Measurements from ENCODE around the gene MMEL1.

The MMEL1 gene

GRCh38 chr1:2604844-2605508 lies 27.8 kb downstream of the MMEL1 start:
- DNase-seq (ENCODE audit: low read depth in 2 of 2): no peak

- DNase-seq (ENCODE audit: low read depth in 2 of 2): no peak
Measured at GRCh38 chr1:2604156-2604843, 28.5 kb downstream of the MMEL1 start.

- no peak for DNase-seq (ENCODE audit: low read depth in 2 of 2)
Measured at GRCh38 chr1:2603521-2604155, 29.2 kb downstream of the MMEL1 start.

- DNase-seq (ENCODE audit: low read depth in 2 of 2): no peak
Measured at GRCh38 chr1:2602866-2603520, 29.8 kb downstream of the MMEL1 start.

GRCh38 chr1:2602311-2602835 lies 30.4 kb downstream of the MMEL1 start:
- DNase-seq (ENCODE audit: low read depth in 2 of 2): no peak

GRCh38 chr1:2601721-2602303 lies 31.0 kb downstream of the MMEL1 start:
- no peak for DNase-seq (ENCODE audit: low read depth in 2 of 2)

- DNase-seq (ENCODE audit: low read depth in 2 of 2): no peak
Measured at GRCh38 chr1:2598329-2598931, 34.4 kb downstream of the MMEL1 start.

GRCh38 chr1:2597441-2598328 lies 35.1 kb downstream of the MMEL1 start:
- no peak for DNase-seq (ENCODE audit: low read depth in 2 of 2)

GRCh38 chr1:2596530-2597333 lies 36.1 kb downstream of the MMEL1 start:
- no peak for DNase-seq (ENCODE audit: low read depth in 2 of 2)

GRCh38 chr1:2595812-2596529 lies 36.8 kb downstream of the MMEL1 start:
- no peak for DNase-seq (ENCODE audit: low read depth in 2 of 2)

- DNase-seq (ENCODE audit: low read depth in 2 of 2): no peak
Measured at GRCh38 chr1:2595261-2595811, 37.5 kb downstream of the MMEL1 start.

- DNase-seq (ENCODE audit: low read depth in 2 of 2): no peak
Measured at GRCh38 chr1:2594641-2595131, 38.1 kb downstream of the MMEL1 start.

GRCh38 chr1:2594001-2594640 lies 38.7 kb downstream of the MMEL1 start:
- no peak for DNase-seq (ENCODE audit: low read depth in 2 of 2)

- DNase-seq (ENCODE audit: low read depth in 2 of 2): no peak
Measured at GRCh38 chr1:2593251-2593878, 39.5 kb downstream of the MMEL1 start.

- no peak for DNase-seq (ENCODE audit: low read depth in 2 of 2)
Measured at GRCh38 chr1:2592672-2593071, 40.1 kb downstream of the MMEL1 start.

GRCh38 chr1:2591581-2592261 lies 41.1 kb downstream of the MMEL1 start:
- no peak for DNase-seq (ENCODE audit: low read depth in 2 of 2)

- no peak for DNase-seq (ENCODE audit: low read depth in 2 of 2)
Measured at GRCh38 chr1:2591233-2591580, 41.6 kb downstream of the MMEL1 start.

All from stimulated activated CD4-positive, alpha-beta T cell treated with anti-CD3 and anti-CD28 coated beads, Interleukin-15, amount 100 ng/mL, for 48 hours (primary cell).